Neural cell (in vitro differentiated cells): Measurements from ENCODE around the gene ESPNL. TPM values are rescaled to one million over a fixed set of nuclear protein-coding genes. Genes with fewer than 3 reads are reported as not detected.
"Not testable (repeated sequence)": the region's sequence is repeated elsewhere in the genome, so short reads cannot be mapped to it uniquely, and the experiment has no call there.

Experiments
- H2AFZ ChIP-seq: fragments of 200-600, 300-800 bp; sonication (generic), shearing (Covaris generic); 2 replicates; pipeline ENCODE4 v1.6.0; 2014; ENCODE audit warnings: low read depth, mild to moderate bottlenecking, antibody characterized with exemption, low read length, moderate library complexity
- H3F3A ChIP-seq: fragments of 200-600 bp; shearing (Covaris generic); 2 replicates; pipeline ENCODE4 v1.6.1; 2016; ENCODE audit warnings: mild to moderate bottlenecking, moderate library complexity, mixed read lengths, antibody characterized with exemption, low read length; ENCODE audit not compliant: insufficient read depth, poor library complexity, severe bottlenecking
- H3K27ac ChIP-seq: fragments of 200-600, 300-800 bp; sonication (generic), shearing (Covaris generic); 2 replicates; pipeline ENCODE4 v1.5.1; 2014; ENCODE audit warnings: mild to moderate bottlenecking, low read length, moderate library complexity
- H3K27me3 ChIP-seq: fragments of 300-800, 200-600 bp; sonication (generic), shearing (Covaris generic); 2 replicates; pipeline ENCODE4 v1.6.0; 2014; ENCODE audit warnings: mild to moderate bottlenecking, low read depth, low read length, moderate library complexity; ENCODE audit not compliant: insufficient read depth
- H3K36me3 ChIP-seq: fragments of 300-800, 200-600 bp; sonication (generic), shearing (Covaris generic); 2 replicates; pipeline ENCODE4 v1.5.1; 2014; ENCODE audit warnings: mild to moderate bottlenecking, antibody characterized with exemption, low read length, moderate library complexity; ENCODE audit not compliant: insufficient read depth
- H3K4me2 ChIP-seq: fragments of 300-800, 200-600 bp; sonication (generic), shearing (Covaris generic); 2 replicates; pipeline ENCODE4 v1.6.0; 2014; ENCODE audit warnings: mild to moderate bottlenecking, low read length
- H3K4me3 ChIP-seq: fragments of 300-800, 200-600 bp; sonication (generic), shearing (Covaris generic); 2 replicates; pipeline ENCODE4 v1.5.1; 2014; ENCODE audit warnings: mild to moderate bottlenecking, low read length, moderate library complexity
- H3K79me2 ChIP-seq: fragments of 200-600 bp; shearing (Covaris generic); replicated peaks from 2 replicates; pipeline ENCODE4 v1.6.0; 2014; ENCODE audit warnings: mild to moderate bottlenecking, low read length, moderate library complexity; ENCODE audit not compliant: insufficient read depth
- H3K9ac ChIP-seq: fragments of 300-800, 200-600 bp; sonication (generic), shearing (Covaris generic); 2 replicates; pipeline ENCODE4 v1.6.1; 2016; ENCODE audit warnings: mild to moderate bottlenecking, low read length, mixed read lengths
- H3K9me2 ChIP-seq: fragments of 200-600 bp; shearing (Covaris generic); 2 replicates; pipeline ENCODE4 v1.6.1; 2016; ENCODE audit warnings: mild to moderate bottlenecking, low read length, mixed read lengths; ENCODE audit not compliant: insufficient read depth
- H3K9me3 ChIP-seq: fragments of 200-600, 300-800 bp; sonication (generic), shearing (Covaris generic); 2 replicates; pipeline ENCODE4 v1.6.1; 2016; ENCODE audit warnings: mild to moderate bottlenecking, mixed run types, low read length, moderate library complexity, mixed read lengths
- H4K20me1 ChIP-seq: fragments of 200-600 bp; shearing (Covaris generic); 2 replicates; pipeline ENCODE4 v1.6.1; 2016; ENCODE audit warnings: mild to moderate bottlenecking, mixed run types; ENCODE audit not compliant: insufficient read depth
- CTCF ChIP-seq: fragments of 450-650 bp; IDR thresholded peaks from 2 replicates; pipeline ENCODE4 v1.5.1; 2014; ENCODE audit warnings: antibody characterized with exemption, mild to moderate bottlenecking, moderate library complexity; ENCODE audit not compliant: poor library complexity, severe bottlenecking
- EP300 ChIP-seq: fragments of 450-650 bp; conservative IDR thresholded peaks from 2 replicates; pipeline ENCODE4 v1.6.1; 2014; ENCODE audit warnings: antibody characterized with exemption, mild to moderate bottlenecking, moderate library complexity; ENCODE audit not compliant: poor library complexity, severe bottlenecking
- EZH2 ChIP-seq: fragments of 200-600, 300-800 bp; shearing (Covaris generic), sonication (generic); IDR thresholded peaks from 2 replicates; pipeline ENCODE4 v1.6.1; 2014; ENCODE audit warnings: antibody characterized with exemption, low read length, borderline replicate concordance, mild to moderate bottlenecking; ENCODE audit not compliant: insufficient read depth, poor library complexity, severe bottlenecking
- MXI1 ChIP-seq: fragments of 450-650 bp; conservative IDR thresholded peaks from 2 replicates; pipeline ENCODE4 v1.6.1; 2014; ENCODE audit warnings: antibody characterized with exemption, mild to moderate bottlenecking; ENCODE audit not compliant: poor library complexity, severe bottlenecking
- POLR2AphosphoS5 ChIP-seq: IDR thresholded peaks from 2 replicates; pipeline ENCODE4 v1.6.1; 2012
- RAD21 ChIP-seq: fragments of 450-650 bp; conservative IDR thresholded peaks from 2 replicates; pipeline ENCODE4 v1.6.1; 2014; ENCODE audit warnings: antibody characterized with exemption, mild to moderate bottlenecking, moderate library complexity
- REST ChIP-seq: IDR thresholded peaks from 2 replicates; pipeline ENCODE4 v1.6.1; 2012; ENCODE audit warnings: borderline replicate concordance
- SMC3 ChIP-seq: fragments of 450-650 bp; conservative IDR thresholded peaks from 2 replicates; pipeline ENCODE4 v1.6.1; 2014; ENCODE audit warnings: antibody characterized with exemption, mild to moderate bottlenecking, moderate library complexity; ENCODE audit not compliant: poor library complexity
- TAF1 ChIP-seq: IDR thresholded peaks from 2 replicates; pipeline ENCODE4 v1.6.1; 2012; ENCODE audit warnings: low read depth
- polyA plus RNA-seq: library from polyadenylated mRNA; depleted of rRNA; stranded (reverse); fragments of >200 nt; gene quantifications from 2 replicates; pipeline ENCODE4 v1.2.3, GENCODE V29; 2014

The ESPNL gene
- polyA plus RNA-seq, 1 donor from 2014 or later, result 0.69 TPM

GRCh38 chr2:238065071-238065846 lies 34.9 kb upstream of the ESPNL start:
- H3K4me3 ChIP-seq, result no peak overlapping the region
- no peaks in the 10 kb centered on the region for H4K20me1 ChIP-seq
- H2AFZ ChIP-seq, result no peak overlapping the region
- no peak for TF ChIP-seq MXI1
- no peak for TF ChIP-seq TAF1
- no peak for TF ChIP-seq CTCF
- TF ChIP-seq RAD21, result no peak
- no peak for TF ChIP-seq POLR2AphosphoS5
- TF ChIP-seq EP300, result no peak
- no peak for TF ChIP-seq SMC3
- TF ChIP-seq REST, result no peak
- TF ChIP-seq EZH2, result no peak
- no peaks in the 10 kb centered on the region for H3K9me2 ChIP-seq
- H3F3A ChIP-seq, result no peaks in the 10 kb centered on the region
- H3K9ac ChIP-seq, result no peak overlapping the region
- no peak overlapping the region for H3K27ac ChIP-seq
- H3K4me2 ChIP-seq, result no peak overlapping the region
- no peaks in the 10 kb centered on the region for H3K36me3 ChIP-seq
- H3K27me3 ChIP-seq, result no peaks in the 10 kb centered on the region
- H3K79me2 ChIP-seq, result no peaks in the 10 kb centered on the region
- no peaks in the 10 kb centered on the region for H3K9me3 ChIP-seq

GRCh38 chr2:238066218-238066617 lies 33.9 kb upstream of the ESPNL start:
- Histone ChIP-seq H3K79me2 (no peaks in the 10 kb centered on the region), H3K9ac (no peak overlapping the region), H3K9me2 (no peaks in the 10 kb centered on the region), H3K36me3 (no peaks in the 10 kb centered on the region), H3F3A (no peaks in the 10 kb centered on the region), H3K9me3 (no peaks in the 10 kb centered on the region), H3K4me2 (no peak overlapping the region), H3K27me3 (no peaks in the 10 kb centered on the region), H4K20me1 (no peaks in the 10 kb centered on the region), H2AFZ (no peak overlapping the region), H3K27ac (no peak overlapping the region), H3K4me3 (no peak overlapping the region)
- TF ChIP-seq TAF1 (no peak), CTCF (no peak), SMC3 (no peak), EZH2 (no peak), POLR2AphosphoS5 (no peak), RAD21 (no peak), REST (no peak), EP300 (no peak), MXI1 (no peak)

- not testable (repeated sequence) for H3K4me2 ChIP-seq, H4K20me1 ChIP-seq, H3K27me3 ChIP-seq, H3K4me3 ChIP-seq, H3K9ac ChIP-seq, H3F3A ChIP-seq, H2AFZ ChIP-seq, H3K9me2 ChIP-seq, H3K27ac ChIP-seq, H3K79me2 ChIP-seq, H3K9me3 ChIP-seq, H3K36me3 ChIP-seq
These were observed 33.4 kb upstream of the ESPNL start for GRCh38 chr2:238066718-238067117.
